Activated T-cell treated with anti-CD3 and anti-CD28 coated beads for 4 hours (primary cell): ENCODE results near the gene RCAN1.
"Not testable (repeated sequence)": the region's sequence is repeated elsewhere in the genome, so short reads cannot be mapped to it uniquely, and the experiment has no call there.

Source experiments
- DNase-seq: peaks from one replicate; pipeline ENCODE4 v3.0.0-alpha.2; 2020

The RCAN1 gene

GRCh38 chr21:34568801-34569200 lies 46.1 kb downstream of the RCAN1 start:
- DNase-seq = not testable (repeated sequence)

- no peak for DNase-seq
Observed at GRCh38 chr21:34567604-34568155, 47.2 kb downstream of the RCAN1 start.

DNA sequence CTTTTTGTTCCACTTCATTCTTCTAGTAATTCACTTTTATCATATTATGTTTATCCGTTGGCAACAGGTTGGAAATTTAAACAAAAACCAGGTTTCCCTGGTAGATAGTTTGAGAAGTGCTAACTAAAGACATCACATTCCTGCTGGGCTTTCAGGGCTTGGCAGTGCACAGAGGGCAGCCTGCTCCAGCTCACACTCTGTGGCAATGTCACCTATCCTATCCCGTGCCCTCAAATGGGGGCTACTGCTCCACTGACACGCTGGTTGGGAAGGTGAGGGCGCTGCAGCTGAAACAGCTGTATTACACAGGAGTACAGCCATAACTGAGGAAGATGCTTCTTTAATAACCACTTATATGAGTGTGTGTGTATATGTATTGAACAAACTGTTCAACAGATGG lies 49.7 kb downstream of the RCAN1 start:
- no peak for DNase-seq

DNA sequence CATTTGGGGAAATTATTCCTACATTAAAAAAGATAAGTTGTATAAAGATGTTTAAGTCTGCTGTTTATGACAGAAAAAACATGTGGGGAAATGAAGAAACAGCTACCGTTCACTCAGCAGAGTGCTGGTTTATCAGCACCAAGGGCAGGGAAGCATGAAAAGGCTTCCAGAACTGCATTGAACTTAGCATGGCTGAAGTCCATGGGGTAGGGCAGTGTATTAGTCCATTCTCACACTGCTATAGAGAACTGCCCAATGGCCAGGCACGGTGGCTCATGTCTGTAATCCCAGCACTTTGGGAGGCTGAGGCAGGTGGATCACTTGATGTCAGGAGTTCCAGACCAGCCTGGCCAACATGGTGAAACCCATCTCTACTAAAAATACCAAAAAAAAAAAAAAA lies 51.5 kb downstream of the RCAN1 start:
- DNase-seq = not testable (repeated sequence)

DNA sequence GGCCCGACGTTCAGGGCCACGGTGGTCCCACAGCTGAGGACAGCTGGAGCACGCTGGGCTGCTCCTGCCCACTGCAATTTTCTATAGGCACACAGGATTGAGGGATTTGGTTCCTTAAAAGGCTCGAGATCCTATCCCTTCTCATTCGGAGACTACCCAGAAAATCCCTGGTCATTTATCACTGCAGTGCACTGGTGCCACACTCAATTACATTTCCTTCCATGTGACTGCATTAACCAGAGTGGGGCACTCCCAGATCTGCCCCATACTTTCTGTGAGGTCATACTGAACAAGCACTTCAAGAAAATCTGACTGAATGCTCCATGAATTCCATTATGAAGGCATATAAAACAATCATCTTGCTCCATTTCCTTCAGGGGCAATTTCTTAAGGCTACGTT lies 53.1 kb downstream of the RCAN1 start:
- DNase-seq = no peak

DNA sequence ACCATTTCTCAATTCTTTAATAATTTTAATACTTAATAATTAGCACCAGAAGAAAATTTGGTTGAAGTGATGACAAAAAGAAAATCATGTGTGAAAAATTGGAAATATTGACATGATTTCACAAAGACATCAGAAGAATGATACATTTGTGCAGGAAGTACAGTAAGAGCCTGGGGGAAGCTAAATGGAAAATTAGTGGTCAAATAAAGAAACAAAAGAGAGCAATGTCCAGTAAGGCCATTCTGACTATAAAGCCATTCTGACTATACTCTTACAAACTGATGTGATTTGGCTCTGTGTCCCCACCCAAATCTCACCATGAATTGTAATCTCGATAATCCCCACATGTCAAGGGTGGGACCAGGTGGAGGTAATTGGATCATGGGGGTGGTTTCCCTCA lies 54.3 kb downstream of the RCAN1 start:
- DNase-seq = no peak

GRCh38 chr21:34560021-34560420 lies 54.9 kb downstream of the RCAN1 start:
- no peak for DNase-seq

DNA sequence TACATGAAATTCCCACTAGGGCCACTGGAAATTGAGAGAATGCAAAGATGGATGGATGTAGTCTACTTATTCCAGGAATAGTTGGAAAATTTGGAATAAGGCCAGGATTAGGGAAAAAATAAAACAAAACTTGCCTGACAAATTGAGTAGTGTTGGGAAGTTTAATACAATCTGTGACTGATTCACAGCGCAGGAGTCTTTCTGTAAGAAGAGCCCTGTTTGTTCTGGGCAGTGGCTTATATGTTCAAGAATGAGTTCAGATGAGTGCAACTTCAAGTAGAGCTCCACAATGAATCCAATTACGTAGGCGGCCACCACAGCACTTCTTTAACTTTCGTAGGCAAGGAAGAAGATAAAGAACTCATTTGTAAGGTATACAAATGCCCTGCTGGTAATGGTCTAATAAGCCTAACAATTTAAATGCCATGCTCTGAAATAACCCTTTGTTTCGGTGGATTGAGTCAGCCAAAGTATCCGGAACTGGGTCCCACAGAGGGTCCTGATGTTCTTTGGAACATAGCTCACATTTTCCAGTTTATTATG lies 55.8 kb downstream of the RCAN1 start:
- no peak for DNase-seq

- no peak for DNase-seq
Observed at GRCh38 chr21:34558166-34558565, 56.7 kb downstream of the RCAN1 start.

GRCh38 chr21:34557261-34557660 lies 57.7 kb downstream of the RCAN1 start:
- no peak for DNase-seq

DNA sequence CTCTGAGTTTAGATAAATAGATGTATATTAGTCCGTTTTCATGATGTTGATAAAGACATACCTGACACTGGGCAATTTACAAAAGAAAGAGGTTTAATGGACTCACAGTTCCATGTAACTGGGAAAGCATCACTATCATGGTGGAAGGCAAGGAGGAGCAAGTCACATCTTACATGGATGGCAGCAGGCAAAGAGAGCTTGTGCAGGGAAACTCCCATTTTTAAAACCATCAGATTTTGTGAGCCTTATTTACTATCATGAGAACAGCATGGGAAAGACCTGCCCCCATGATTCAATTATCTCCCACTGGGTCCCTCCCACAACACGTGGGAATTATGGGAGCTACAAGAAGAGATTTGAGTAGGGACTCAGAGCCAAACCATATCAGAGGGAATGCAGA lies 60.2 kb downstream of the RCAN1 start:
- DNase-seq = not testable (repeated sequence)

GRCh38 chr21:34554227-34554626 lies 60.7 kb downstream of the RCAN1 start:
- no peak for DNase-seq

GRCh38 chr21:34553151-34553952 lies 61.6 kb downstream of the RCAN1 start:
- no peak for DNase-seq

DNA sequence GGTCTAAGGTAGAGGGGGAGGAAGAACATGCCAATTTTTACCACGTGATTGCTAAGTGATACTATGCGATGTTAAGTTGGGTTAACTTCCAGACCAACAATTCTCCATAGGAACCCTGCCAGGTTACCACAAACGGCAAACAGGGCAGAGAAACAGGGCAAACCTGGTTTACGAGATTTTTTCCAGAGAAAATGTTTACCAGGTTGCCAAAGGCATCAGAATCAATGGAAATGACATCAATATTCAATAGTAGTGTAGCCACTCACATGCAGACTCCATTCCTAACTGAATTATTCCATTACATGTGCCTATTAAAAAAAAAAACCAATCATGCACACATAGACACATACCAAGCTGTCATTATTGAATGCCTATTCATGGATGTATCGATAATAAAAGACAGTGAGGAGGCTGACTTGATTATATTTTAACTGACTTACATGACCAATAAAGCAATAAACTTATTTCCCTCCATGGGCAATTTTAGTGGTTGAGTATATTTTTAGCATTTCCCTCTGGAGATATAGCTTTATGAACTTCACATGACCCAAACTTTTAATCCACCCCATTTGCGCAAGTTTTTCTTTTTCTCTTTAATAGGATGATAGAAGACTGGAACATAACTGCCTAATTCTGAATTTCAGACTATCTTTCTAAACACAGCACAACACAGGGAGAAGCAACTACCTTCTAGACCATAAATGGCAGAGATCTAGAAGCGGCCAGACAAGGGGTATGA lies 62.4 kb downstream of the RCAN1 start:
- DNase-seq = no peak

GRCh38 chr21:34550182-34550799 lies 64.6 kb downstream of the RCAN1 start:
- DNase-seq = no peak

DNA sequence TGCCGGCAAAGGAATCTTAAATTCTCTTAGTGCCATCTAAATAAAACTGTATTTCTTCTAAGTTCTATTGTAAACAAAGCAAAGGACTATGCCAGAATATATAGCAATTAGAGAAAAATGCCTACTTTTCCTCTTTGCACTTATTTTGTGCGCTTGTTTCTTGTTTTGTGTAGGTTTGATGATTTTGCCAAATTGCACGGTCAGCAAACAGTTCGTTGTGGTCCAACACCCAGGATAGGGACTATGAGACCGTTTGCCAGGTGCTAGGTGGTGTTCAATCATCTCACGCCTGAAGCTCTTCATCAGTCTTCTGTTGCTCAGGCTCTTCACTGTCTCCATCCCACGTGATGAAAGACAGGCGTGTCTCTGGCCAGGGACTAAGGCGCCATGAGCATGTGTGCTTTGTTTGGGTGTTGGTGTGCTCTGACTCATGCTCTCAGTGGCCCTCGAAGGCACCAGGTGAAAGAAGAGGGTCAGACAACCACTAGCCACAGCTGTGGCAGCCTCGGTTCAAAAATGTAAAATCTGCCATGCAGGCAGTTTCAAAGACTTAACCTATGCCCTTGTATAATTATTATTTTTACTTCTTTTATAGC lies 66.0 kb downstream of the RCAN1 start:
- no peak for DNase-seq

DNA sequence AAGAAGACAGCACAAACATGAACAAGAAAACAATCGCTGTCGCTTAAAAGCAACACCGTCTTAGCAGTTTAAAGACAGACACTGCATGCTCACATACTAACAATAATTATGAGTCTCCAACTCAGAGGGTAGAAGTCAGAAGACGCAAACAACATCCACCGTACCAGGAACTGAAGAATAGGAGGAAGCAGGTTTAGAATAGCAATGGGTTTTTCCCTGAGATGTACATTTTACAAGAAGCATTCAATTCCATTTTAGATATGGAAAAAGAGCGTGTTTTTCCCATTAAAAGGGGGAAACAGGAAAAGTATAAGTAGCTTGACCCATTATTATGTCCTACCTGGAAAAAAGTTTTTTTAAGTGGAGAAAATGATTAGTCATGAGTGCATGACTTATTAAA lies 68.4 kb downstream of the RCAN1 start:
- DNase-seq = no peak

GRCh38 chr21:34545079-34545884 lies 69.6 kb downstream of the RCAN1 start:
- no peak for DNase-seq

- peak; percentile 30 for DNase-seq
Observed at GRCh38 chr21:34544032-34544496, 70.8 kb downstream of the RCAN1 start.

DNA sequence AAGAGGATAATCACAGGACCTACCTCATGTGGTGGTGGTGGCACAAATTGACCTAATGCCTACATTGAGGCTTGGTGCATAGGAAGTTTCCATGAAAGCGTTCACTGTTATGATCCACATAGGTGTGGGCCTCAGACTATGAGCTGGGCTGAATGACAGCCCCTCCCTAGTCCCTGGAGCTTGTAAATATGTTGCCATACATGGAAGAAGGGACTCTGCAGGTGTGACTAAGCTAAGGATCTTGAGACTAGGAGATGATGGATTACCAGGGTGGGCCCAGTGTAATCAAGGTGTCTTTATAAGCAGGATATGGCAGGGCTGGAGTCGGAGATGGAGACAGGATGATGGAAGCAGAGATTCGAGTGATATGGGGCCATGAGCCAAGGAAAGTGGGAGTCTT lies 71.9 kb downstream of the RCAN1 start:
- DNase-seq = no peak

- DNase-seq = no peak
Observed at GRCh38 chr21:34540206-34540605, 74.7 kb downstream of the RCAN1 start.

GRCh38 chr21:34537838-34538237 lies 77.1 kb downstream of the RCAN1 start:
- DNase-seq = no peak
